Neural cell (in vitro differentiated cells): Measurements from ENCODE around the gene E2F2. TPM values are rescaled to one million over a fixed set of nuclear protein-coding genes. Genes with fewer than 3 reads are reported as not detected.

Experiments
- H2AFZ ChIP-seq: fragments of 200-600, 300-800 bp; sonication (generic), shearing (Covaris generic); 2 replicates; pipeline ENCODE4 v1.6.0; 2014; ENCODE audit warnings: low read depth, mild to moderate bottlenecking, antibody characterized with exemption, low read length, moderate library complexity
- H3F3A ChIP-seq: fragments of 200-600 bp; shearing (Covaris generic); 2 replicates; pipeline ENCODE4 v1.6.1; 2016; ENCODE audit warnings: mild to moderate bottlenecking, moderate library complexity, mixed read lengths, antibody characterized with exemption, low read length; ENCODE audit not compliant: insufficient read depth, poor library complexity, severe bottlenecking
- H3K27ac ChIP-seq: fragments of 200-600, 300-800 bp; sonication (generic), shearing (Covaris generic); 2 replicates; pipeline ENCODE4 v1.5.1; 2014; ENCODE audit warnings: mild to moderate bottlenecking, low read length, moderate library complexity
- H3K27me3 ChIP-seq: fragments of 300-800, 200-600 bp; sonication (generic), shearing (Covaris generic); 2 replicates; pipeline ENCODE4 v1.6.0; 2014; ENCODE audit warnings: mild to moderate bottlenecking, low read depth, low read length, moderate library complexity; ENCODE audit not compliant: insufficient read depth
- H3K36me3 ChIP-seq: fragments of 300-800, 200-600 bp; sonication (generic), shearing (Covaris generic); 2 replicates; pipeline ENCODE4 v1.5.1; 2014; ENCODE audit warnings: mild to moderate bottlenecking, antibody characterized with exemption, low read length, moderate library complexity; ENCODE audit not compliant: insufficient read depth
- H3K4me2 ChIP-seq: fragments of 300-800, 200-600 bp; sonication (generic), shearing (Covaris generic); 2 replicates; pipeline ENCODE4 v1.6.0; 2014; ENCODE audit warnings: mild to moderate bottlenecking, low read length
- H3K4me3 ChIP-seq: fragments of 300-800, 200-600 bp; sonication (generic), shearing (Covaris generic); 2 replicates; pipeline ENCODE4 v1.5.1; 2014; ENCODE audit warnings: mild to moderate bottlenecking, low read length, moderate library complexity
- H3K79me2 ChIP-seq: fragments of 200-600 bp; shearing (Covaris generic); replicated peaks from 2 replicates; pipeline ENCODE4 v1.6.0; 2014; ENCODE audit warnings: mild to moderate bottlenecking, low read length, moderate library complexity; ENCODE audit not compliant: insufficient read depth
- H3K9ac ChIP-seq: fragments of 300-800, 200-600 bp; sonication (generic), shearing (Covaris generic); 2 replicates; pipeline ENCODE4 v1.6.1; 2016; ENCODE audit warnings: mild to moderate bottlenecking, low read length, mixed read lengths
- H3K9me2 ChIP-seq: fragments of 200-600 bp; shearing (Covaris generic); 2 replicates; pipeline ENCODE4 v1.6.1; 2016; ENCODE audit warnings: mild to moderate bottlenecking, low read length, mixed read lengths; ENCODE audit not compliant: insufficient read depth
- H3K9me3 ChIP-seq: fragments of 200-600, 300-800 bp; sonication (generic), shearing (Covaris generic); 2 replicates; pipeline ENCODE4 v1.6.1; 2016; ENCODE audit warnings: mild to moderate bottlenecking, mixed run types, low read length, moderate library complexity, mixed read lengths
- H4K20me1 ChIP-seq: fragments of 200-600 bp; shearing (Covaris generic); 2 replicates; pipeline ENCODE4 v1.6.1; 2016; ENCODE audit warnings: mild to moderate bottlenecking, mixed run types; ENCODE audit not compliant: insufficient read depth
- EP300 ChIP-seq: fragments of 450-650 bp; conservative IDR thresholded peaks from 2 replicates; pipeline ENCODE4 v1.6.1; 2014; ENCODE audit warnings: antibody characterized with exemption, mild to moderate bottlenecking, moderate library complexity; ENCODE audit not compliant: poor library complexity, severe bottlenecking
- EZH2 ChIP-seq: fragments of 200-600, 300-800 bp; shearing (Covaris generic), sonication (generic); IDR thresholded peaks from 2 replicates; pipeline ENCODE4 v1.6.1; 2014; ENCODE audit warnings: antibody characterized with exemption, low read length, borderline replicate concordance, mild to moderate bottlenecking; ENCODE audit not compliant: insufficient read depth, poor library complexity, severe bottlenecking
- MXI1 ChIP-seq: fragments of 450-650 bp; conservative IDR thresholded peaks from 2 replicates; pipeline ENCODE4 v1.6.1; 2014; ENCODE audit warnings: antibody characterized with exemption, mild to moderate bottlenecking; ENCODE audit not compliant: poor library complexity, severe bottlenecking
- POLR2AphosphoS5 ChIP-seq: IDR thresholded peaks from 2 replicates; pipeline ENCODE4 v1.6.1; 2012
- RAD21 ChIP-seq: fragments of 450-650 bp; conservative IDR thresholded peaks from 2 replicates; pipeline ENCODE4 v1.6.1; 2014; ENCODE audit warnings: antibody characterized with exemption, mild to moderate bottlenecking, moderate library complexity
- SMC3 ChIP-seq: fragments of 450-650 bp; conservative IDR thresholded peaks from 2 replicates; pipeline ENCODE4 v1.6.1; 2014; ENCODE audit warnings: antibody characterized with exemption, mild to moderate bottlenecking, moderate library complexity; ENCODE audit not compliant: poor library complexity
- TAF1 ChIP-seq: IDR thresholded peaks from 2 replicates; pipeline ENCODE4 v1.6.1; 2012; ENCODE audit warnings: low read depth
- polyA plus RNA-seq: library from polyadenylated mRNA; depleted of rRNA; stranded (reverse); fragments of >200 nt; gene quantifications from 2 replicates; pipeline ENCODE4 v1.2.3, GENCODE V29; 2014
- TF ChIP-seq, protein P1 (sequence below): fragments of 450-650 bp; IDR thresholded peaks from 2 replicates; pipeline ENCODE4 v1.5.1; 2014; ENCODE audit warnings: antibody characterized with exemption, mild to moderate bottlenecking, moderate library complexity; ENCODE audit not compliant: poor library complexity, severe bottlenecking
- TF ChIP-seq, protein P2 (sequence below): IDR thresholded peaks from 2 replicates; pipeline ENCODE4 v1.6.1; 2012; ENCODE audit warnings: borderline replicate concordance

E2F2 gene
- polyA plus RNA-seq, 1 donor from 2014 or later: 0.16 TPM

DNA sequence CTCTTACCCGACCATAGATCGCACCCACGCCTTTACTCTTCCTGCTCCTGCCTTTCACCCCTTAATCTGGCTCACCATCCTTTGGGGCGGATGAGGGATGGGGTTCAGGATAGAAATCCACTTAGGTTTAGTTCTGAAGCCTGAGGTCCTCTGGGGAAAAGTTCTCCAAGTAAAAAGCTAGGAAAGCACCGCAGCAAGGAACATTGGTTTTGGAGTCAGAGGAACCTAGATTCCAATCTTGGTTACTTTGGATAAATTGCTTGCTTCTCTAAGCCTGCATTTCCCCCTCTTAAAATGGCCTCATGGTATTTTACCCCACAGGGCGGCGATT lies 46.1 kb downstream of the E2F2 start:
- Histone ChIP-seq H3K9ac (no peak overlapping the region), H2AFZ (no peak overlapping the region), H3K79me2 (peaks cover 4% of the 10 kb centered on the region)

DNA sequence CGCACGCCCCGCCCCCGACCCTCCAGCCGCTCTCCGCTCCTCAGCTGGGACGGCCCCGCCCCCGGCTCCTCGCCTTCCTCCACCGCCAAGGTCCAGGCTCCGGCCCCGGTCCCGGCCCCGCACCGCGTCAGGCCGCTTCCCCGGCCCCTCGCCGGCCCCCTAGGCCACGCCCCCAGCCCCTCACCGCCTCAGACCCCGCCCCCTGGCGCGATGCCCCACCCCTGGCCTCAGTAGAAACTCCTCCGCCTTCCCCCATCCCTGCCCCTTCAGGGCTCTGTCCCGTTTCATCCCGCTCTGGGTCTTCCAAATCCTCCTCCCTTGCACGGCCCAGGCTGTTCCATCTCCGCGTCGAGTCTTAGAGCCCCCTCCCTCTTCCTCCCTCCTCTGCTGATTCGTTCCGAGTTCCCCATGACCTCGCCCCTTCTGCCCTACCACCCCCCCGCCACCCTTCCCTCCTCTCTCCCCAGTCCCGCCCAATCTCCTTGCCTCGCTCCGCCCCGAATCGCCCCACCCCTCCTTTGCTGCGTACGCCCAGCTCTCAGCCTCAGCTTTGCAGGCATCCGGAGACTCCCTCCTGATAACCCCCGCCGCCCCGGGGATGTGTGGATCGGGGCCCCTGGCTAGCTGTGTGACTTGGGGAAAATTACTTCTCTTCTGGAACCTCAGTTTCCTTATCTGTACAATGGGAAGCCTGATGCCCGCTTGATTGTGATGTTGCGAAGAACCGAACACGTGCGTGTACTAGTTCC lies 46.6 kb downstream of the E2F2 start:
- Histone ChIP-seq H3K4me3 (peak overlapping the region; percentile 92), H2AFZ (peak overlapping the region; percentile 51), H3K27ac (no peak overlapping the region), H3K4me2 (no peak overlapping the region), H3F3A (no peaks in the 10 kb centered on the region), H3K79me2 (peaks cover 4% of the 10 kb centered on the region), H3K9me3 (no peaks in the 10 kb centered on the region), H3K36me3 (no peaks in the 10 kb centered on the region), H3K9me2 (no peaks in the 10 kb centered on the region), H3K27me3 (no peaks in the 10 kb centered on the region), H4K20me1 (no peaks in the 10 kb centered on the region), H3K9ac (peak overlapping the region; percentile 61)
- TF ChIP-seq EZH2 (no peak), EP300 (no peak), TAF1 (no peak), MXI1 (no peak), POLR2AphosphoS5 (no peak), RAD21 (no peak)
- TF ChIP-seq, protein P1, sequence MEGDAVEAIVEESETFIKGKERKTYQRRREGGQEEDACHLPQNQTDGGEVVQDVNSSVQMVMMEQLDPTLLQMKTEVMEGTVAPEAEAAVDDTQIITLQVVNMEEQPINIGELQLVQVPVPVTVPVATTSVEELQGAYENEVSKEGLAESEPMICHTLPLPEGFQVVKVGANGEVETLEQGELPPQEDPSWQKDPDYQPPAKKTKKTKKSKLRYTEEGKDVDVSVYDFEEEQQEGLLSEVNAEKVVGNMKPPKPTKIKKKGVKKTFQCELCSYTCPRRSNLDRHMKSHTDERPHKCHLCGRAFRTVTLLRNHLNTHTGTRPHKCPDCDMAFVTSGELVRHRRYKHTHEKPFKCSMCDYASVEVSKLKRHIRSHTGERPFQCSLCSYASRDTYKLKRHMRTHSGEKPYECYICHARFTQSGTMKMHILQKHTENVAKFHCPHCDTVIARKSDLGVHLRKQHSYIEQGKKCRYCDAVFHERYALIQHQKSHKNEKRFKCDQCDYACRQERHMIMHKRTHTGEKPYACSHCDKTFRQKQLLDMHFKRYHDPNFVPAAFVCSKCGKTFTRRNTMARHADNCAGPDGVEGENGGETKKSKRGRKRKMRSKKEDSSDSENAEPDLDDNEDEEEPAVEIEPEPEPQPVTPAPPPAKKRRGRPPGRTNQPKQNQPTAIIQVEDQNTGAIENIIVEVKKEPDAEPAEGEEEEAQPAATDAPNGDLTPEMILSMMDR: no peak
- TF ChIP-seq, protein P2, sequence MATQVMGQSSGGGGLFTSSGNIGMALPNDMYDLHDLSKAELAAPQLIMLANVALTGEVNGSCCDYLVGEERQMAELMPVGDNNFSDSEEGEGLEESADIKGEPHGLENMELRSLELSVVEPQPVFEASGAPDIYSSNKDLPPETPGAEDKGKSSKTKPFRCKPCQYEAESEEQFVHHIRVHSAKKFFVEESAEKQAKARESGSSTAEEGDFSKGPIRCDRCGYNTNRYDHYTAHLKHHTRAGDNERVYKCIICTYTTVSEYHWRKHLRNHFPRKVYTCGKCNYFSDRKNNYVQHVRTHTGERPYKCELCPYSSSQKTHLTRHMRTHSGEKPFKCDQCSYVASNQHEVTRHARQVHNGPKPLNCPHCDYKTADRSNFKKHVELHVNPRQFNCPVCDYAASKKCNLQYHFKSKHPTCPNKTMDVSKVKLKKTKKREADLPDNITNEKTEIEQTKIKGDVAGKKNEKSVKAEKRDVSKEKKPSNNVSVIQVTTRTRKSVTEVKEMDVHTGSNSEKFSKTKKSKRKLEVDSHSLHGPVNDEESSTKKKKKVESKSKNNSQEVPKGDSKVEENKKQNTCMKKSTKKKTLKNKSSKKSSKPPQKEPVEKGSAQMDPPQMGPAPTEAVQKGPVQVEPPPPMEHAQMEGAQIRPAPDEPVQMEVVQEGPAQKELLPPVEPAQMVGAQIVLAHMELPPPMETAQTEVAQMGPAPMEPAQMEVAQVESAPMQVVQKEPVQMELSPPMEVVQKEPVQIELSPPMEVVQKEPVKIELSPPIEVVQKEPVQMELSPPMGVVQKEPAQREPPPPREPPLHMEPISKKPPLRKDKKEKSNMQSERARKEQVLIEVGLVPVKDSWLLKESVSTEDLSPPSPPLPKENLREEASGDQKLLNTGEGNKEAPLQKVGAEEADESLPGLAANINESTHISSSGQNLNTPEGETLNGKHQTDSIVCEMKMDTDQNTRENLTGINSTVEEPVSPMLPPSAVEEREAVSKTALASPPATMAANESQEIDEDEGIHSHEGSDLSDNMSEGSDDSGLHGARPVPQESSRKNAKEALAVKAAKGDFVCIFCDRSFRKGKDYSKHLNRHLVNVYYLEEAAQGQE: no peak

More for the DNA sequence above, 46.1 kb downstream of the E2F2 start:
- Histone ChIP-seq H3K36me3 (no peaks in the 10 kb centered on the region), H3K27ac (no peak overlapping the region), H4K20me1 (no peaks in the 10 kb centered on the region), H3K4me3 (peak overlapping the region; percentile 92), H3K4me2 (no peak overlapping the region), H3K9me2 (no peaks in the 10 kb centered on the region), H3K9me3 (no peaks in the 10 kb centered on the region), H3F3A (no peaks in the 10 kb centered on the region), H3K27me3 (no peaks in the 10 kb centered on the region)
- TF ChIP-seq EZH2 (no peak), MXI1 (no peak), EP300 (no peak), RAD21 (no peak), POLR2AphosphoS5 (no peak), TAF1 (no peak), SMC3 (no peak)
- TF ChIP-seq, protein P2: no peak
- TF ChIP-seq, protein P1: no peak
